ENCODE results near the gene POC1A. TPM values are rescaled to one million over a fixed set of nuclear protein-coding genes. Genes with fewer than 3 reads are reported as not detected.

Gene POC1A
- total RNA-seq, 1 donor from 2014 or later = 30.1 TPM

- peaks cover 24% of the 10 kb centered on the region for H3K36me3 Mint-ChIP-seq (ENCODE audit: low read depth)
- peaks cover 7% of the 10 kb centered on the region for H3K9me3 Mint-ChIP-seq
- DNase-seq (ENCODE audit: low read depth, low spot score) = no peak
- H3K4me1 Mint-ChIP-seq = no peaks in the 10 kb centered on the region
- no peak overlapping the region for H3K4me3 Mint-ChIP-seq
- no peak for TF ChIP-seq CTCF (conservative IDR thresholded peaks at IDR 0.05)
- H3K27ac Mint-ChIP-seq (ENCODE audit: unreplicated experiment) = no peak overlapping the region
- no peaks in the 10 kb centered on the region for H3K27me3 Mint-ChIP-seq (ENCODE audit: low read depth)
Observed at GRCh38 chr3:52097851-52098507, 56.2 kb downstream of the POC1A start.

DNA sequence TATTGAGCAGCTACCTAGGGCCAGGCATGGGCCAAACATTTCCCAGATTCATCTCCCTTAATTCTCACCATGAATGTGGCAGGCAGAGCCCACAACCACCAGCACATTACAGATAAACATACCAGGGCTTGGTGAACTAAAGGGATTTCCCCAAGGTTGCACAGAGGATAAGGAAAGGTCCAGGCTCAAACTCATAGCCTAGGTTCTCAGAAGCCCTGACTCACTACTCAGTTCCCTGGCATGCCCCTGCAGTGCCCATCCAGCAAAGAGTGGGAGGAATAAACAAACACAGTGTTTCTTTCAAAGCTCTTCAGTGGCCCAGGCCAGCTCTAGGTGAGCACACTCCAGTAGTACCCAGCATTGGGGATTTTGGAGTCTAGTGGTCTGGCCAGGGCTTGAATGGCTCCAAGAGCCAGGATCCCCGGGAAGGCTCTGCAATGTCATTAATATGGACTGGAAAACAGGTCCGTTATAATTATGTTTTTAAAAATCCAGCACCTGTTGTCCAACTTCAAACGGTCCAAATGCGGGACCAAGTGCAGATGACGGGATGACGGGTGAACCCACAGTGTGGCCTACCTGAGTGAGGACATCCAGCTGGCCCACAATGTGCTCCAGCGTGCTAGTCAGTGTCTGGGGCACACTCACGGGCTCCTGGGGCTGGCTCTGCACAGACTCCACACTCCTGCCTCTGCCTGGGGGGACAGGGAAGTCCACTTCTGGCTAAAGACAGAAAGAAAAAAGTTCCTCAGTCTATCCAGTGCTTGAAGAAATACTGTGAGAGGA, 58.0 kb downstream of the POC1A start:
- Mint-ChIP-seq H3K27ac (ENCODE audit: unreplicated experiment) (no peak overlapping the region), H3K4me3 (no peak overlapping the region)

DNA sequence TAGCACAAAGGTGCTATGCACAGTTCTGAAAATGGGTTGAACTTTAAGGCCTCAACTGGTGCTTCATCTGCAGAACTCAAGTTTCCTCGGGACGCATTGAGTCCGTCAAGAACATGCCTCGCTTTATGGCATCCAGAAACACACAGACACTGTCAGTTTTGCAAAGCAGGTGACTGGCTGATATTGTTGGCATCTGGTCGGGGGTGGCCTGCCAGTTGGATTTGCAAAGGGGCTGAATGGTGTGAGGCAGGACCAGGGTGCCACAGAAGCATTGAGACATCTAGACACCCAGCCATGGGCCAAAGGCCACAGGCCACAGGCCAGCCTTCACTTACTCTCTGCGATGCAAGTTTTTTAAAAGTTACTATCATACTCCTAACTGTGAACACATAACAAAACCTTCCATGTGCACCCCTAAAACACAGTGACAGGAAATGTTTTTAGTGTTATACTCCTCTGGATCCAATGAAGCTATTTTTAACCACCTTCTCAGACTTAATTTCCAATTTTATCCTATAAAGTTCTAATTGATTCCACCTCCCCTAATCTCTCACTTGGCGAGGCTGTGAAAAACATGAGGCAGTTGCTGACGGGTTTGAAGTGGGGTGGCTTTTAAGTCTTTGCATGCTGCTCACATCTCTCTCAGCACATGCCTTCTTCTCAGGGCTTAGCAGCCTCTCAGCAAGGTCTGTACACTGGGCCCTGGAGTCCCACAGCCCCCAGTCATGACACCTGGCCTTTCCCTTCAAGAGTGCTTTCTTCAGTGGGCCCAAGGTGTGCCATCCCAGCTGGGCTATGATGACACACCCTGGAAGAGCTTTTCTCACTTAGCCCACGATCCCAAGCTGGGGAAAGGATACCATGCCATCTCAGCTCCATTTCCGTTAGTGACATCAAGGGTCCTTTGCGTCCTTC, 59.4 kb downstream of the POC1A start:
- peaks cover 21% of the 10 kb centered on the region for H3K4me1 Mint-ChIP-seq
- H3K36me3 Mint-ChIP-seq (ENCODE audit: low read depth) = peaks cover 7% of the 10 kb centered on the region
- no peaks in the 10 kb centered on the region for H3K9me3 Mint-ChIP-seq
- TF ChIP-seq CTCF (conservative IDR thresholded peaks at IDR 0.05) = no peak
- no peaks in the 10 kb centered on the region for H3K27me3 Mint-ChIP-seq (ENCODE audit: low read depth)
- no peak for DNase-seq (ENCODE audit: low read depth, low spot score)
- H3K4me3 Mint-ChIP-seq = no peak overlapping the region
- peak overlapping the region; percentile 88 for H3K27ac Mint-ChIP-seq (ENCODE audit: unreplicated experiment)

More for the DNA sequence above, 58.0 kb downstream of the POC1A start:
- Mint-ChIP-seq H3K9me3 (peaks cover 2% of the 10 kb centered on the region), H3K27me3 (ENCODE audit: low read depth) (no peaks in the 10 kb centered on the region), H3K36me3 (ENCODE audit: low read depth) (peaks cover 15% of the 10 kb centered on the region), H3K4me1 (peaks cover 7% of the 10 kb centered on the region)
- DNase-seq (ENCODE audit: low read depth, low spot score) = no peak
- no peak for TF ChIP-seq CTCF (conservative IDR thresholded peaks at IDR 0.05)

DNA sequence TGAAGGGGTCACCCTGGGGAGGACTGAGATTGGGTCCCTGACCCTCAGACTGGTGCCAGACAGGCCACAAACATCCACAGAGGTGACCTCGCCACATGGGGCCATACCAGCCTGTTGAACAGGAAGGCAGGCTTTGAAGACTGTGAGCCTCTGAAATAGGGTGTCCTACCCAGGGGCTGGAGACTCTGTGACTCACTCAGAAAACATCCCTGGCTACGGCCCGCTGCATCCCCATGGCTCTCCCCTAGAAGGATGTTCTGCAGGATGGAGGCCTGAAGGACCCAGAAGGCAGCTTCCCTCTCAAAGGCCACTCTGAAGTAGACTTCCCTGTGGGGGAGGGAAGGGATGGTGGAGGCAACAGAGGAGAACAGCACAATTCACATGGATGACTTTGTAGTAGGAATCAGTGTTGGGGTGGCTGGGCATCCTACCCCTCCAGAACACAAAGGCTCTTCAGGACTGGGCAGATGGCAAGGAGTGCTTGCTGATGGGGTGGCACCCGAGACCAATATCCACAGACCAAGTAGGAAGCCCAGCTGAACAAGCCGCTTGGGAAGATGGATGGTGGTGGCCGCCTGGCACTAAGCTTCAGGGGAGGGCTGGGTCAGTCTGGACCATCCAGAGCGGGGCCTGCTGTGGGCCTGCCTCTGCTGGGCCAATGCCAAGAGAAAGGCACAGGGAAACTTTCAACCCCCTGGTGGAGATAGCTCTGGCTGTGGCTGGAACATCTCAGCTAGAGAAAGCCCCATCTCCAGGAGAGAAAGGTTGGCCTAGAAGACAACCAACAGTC, 60.3 kb downstream of the POC1A start:
- Mint-ChIP-seq H3K36me3 (ENCODE audit: low read depth) (peaks cover 7% of the 10 kb centered on the region), H3K27ac (ENCODE audit: unreplicated experiment) (no peak overlapping the region), H3K27me3 (ENCODE audit: low read depth) (no peaks in the 10 kb centered on the region), H3K4me3 (no peak overlapping the region), H3K9me3 (no peaks in the 10 kb centered on the region), H3K4me1 (peaks cover 27% of the 10 kb centered on the region)
- no peak for TF ChIP-seq CTCF (conservative IDR thresholded peaks at IDR 0.05)
- DNase-seq (ENCODE audit: low read depth, low spot score) = no peak

DNA sequence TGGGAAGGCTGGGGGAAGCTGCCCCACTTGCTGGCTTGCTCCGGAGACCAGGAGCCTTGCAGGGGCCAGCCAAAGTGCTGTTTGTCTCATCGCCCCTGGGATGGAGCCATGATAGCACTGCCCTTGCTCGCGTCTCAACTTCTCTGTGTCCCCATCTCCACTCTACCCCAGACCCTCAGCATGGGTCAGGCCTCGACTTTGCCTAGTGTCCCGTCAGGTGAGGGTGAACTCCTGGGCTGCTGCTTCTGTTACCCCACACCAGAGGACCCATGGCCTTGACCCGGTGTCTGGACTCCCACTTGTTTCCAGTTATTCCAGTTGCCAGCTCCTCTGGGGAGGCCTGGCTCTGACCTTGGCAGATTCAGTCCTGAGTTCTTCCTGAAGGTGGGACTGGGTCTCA, 61.3 kb downstream of the POC1A start:
- peak overlapping the region; percentile 83 for H3K27ac Mint-ChIP-seq (ENCODE audit: unreplicated experiment)
- H3K27me3 Mint-ChIP-seq (ENCODE audit: low read depth) = no peaks in the 10 kb centered on the region
- peaks cover 7% of the 10 kb centered on the region for H3K36me3 Mint-ChIP-seq (ENCODE audit: low read depth)
- no peak for TF ChIP-seq CTCF (conservative IDR thresholded peaks at IDR 0.05)
- H3K9me3 Mint-ChIP-seq = no peaks in the 10 kb centered on the region
- no peak overlapping the region for H3K4me3 Mint-ChIP-seq
- H3K4me1 Mint-ChIP-seq = peaks cover 36% of the 10 kb centered on the region
- no peak for DNase-seq (ENCODE audit: low read depth, low spot score)
